BLaER1 treated with 17β-estradiol and CSF1 and Interleukin-3, amounts not matched to agents 10 nM and 100 nM (cell line): ENCODE results near the gene CTIF.

Experiments used
- H3K27ac ChIP-seq, 11 experiments: shearing (Covaris generic); formaldehyde crosslinking; 2 replicates each; pipeline ENCODE4 v1.8.1; 2022
- H3K27me3 ChIP-seq, 11 experiments: shearing (Covaris generic); formaldehyde crosslinking; 2 replicates each; pipeline ENCODE4 v1.8.1; 2022
- H3K36me3 ChIP-seq, 11 experiments: shearing (Covaris generic); formaldehyde crosslinking; 2 replicates each; pipeline ENCODE4 v1.8.1; 2022
- H3K4me1 ChIP-seq, 10 experiments: shearing (Covaris generic); formaldehyde crosslinking; 2 replicates each; pipeline ENCODE4 v1.8.1; 2022
- H3K4me2 ChIP-seq, 11 experiments: shearing (Covaris generic); formaldehyde crosslinking; 2 replicates each; pipeline ENCODE4 v1.8.1; 2022
- H3K4me3 ChIP-seq, 10 experiments: shearing (Covaris generic); formaldehyde crosslinking; 2 replicates each; pipeline ENCODE4 v1.8.1; 2022
- H3K9ac ChIP-seq, 11 experiments: shearing (Covaris generic); formaldehyde crosslinking; 2 replicates each; pipeline ENCODE4 v1.8.1; 2022
- H3K9me3 ChIP-seq, 11 experiments: shearing (Covaris generic); formaldehyde crosslinking; replicated peaks in 1 of 11; 2 replicates each; pipeline ENCODE4 v1.8.1; 2022
- H4K20me1 ChIP-seq, 11 experiments: shearing (Covaris generic); formaldehyde crosslinking; 2 replicates each; pipeline ENCODE4 v1.8.1; 2022
- Cebpa-rat ChIP-seq, 11 experiments: shearing (Covaris generic); IDR thresholded peaks; 2 replicates each; pipeline ENCODE4 v1.8.1; 2022

CTIF gene

DNA sequence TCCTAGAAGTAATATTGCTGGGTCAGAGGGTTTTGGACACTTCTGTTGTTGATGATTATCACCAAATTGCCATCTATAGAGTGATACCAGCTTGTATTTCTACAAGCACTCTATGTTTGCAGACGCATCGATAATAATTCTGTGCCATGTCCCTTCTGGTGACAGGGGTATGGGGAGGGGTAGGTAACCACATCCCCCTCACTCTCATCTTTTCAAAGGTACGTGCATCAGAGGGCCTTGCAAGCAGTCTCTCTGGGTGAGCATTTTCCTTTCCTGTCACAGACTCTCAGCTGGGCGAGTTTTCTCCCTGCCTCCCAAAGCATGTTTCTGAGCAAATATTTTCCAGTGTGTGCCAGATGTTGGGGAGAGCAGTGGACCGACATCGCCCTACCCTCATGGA lies 314.0 kb downstream of the CTIF start:
- H3K27me3 ChIP-seq, result no peaks in the 10 kb centered on the region
- H3K27ac ChIP-seq, result no peak overlapping the region
- peak overlapping the region; percentile 16 to 97 (median 94); a peak in 21 of 22 replicates for H3K4me2 ChIP-seq
- H3K9me3 ChIP-seq, result no peaks in the 10 kb centered on the region
- peaks cover 53 to 78% (median 58%) of the 10 kb centered on the region in 10 experiments for H3K4me1 ChIP-seq
- H4K20me1 ChIP-seq, result no peaks in the 10 kb centered on the region; a peak in 1 of 22 replicates
- H3K36me3 ChIP-seq, result peaks cover 0 to 16% (median 0%) of the 10 kb centered on the region in 11 experiments; a peak in 6 of 22 replicates
- H3K9ac ChIP-seq, result no peak overlapping the region; a peak in 1 of 22 replicates
- no peak for TF ChIP-seq Cebpa-rat (IDR thresholded peaks at IDR 0.05)
- no peak overlapping the region for H3K4me3 ChIP-seq

DNA sequence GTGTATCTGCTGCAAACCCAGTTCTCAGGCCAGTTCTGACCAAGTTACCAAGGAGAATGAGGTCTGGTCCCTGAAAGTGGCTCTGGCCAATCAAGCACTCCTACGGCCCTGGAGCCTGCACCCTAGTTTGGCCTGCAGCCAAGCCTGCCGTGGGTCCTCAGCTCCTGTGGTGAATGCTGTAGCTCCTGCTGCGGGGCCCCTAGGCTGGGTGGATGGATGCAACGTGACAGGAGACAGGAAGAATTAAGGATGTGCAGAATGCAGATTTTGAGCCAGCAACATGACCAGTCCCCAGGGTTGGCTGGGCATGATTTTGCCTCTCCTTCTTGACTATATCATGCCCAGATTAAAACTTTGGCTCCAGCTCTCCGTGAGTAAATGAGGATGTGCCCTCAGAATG lies 314.8 kb downstream of the CTIF start:
- no peak overlapping the region for H3K4me3 ChIP-seq
- peaks cover 45 to 76% (median 54%) of the 10 kb centered on the region in 10 experiments for H3K4me1 ChIP-seq
- no peak overlapping the region for H3K27ac ChIP-seq
- H4K20me1 ChIP-seq, result no peaks in the 10 kb centered on the region; a peak in 1 of 22 replicates
- H3K9ac ChIP-seq, result no peak overlapping the region
- peak overlapping the region in 8 of 11 experiments; percentile 88 to 97 (median 94); a peak in 10 of 22 replicates for H3K4me2 ChIP-seq
- no peaks in the 10 kb centered on the region for H3K27me3 ChIP-seq
- no peaks in the 10 kb centered on the region for H3K9me3 ChIP-seq
- no peak for TF ChIP-seq Cebpa-rat (IDR thresholded peaks at IDR 0.05)
- peaks cover 0 to 20% (median 0%) of the 10 kb centered on the region in 11 experiments; a peak in 6 of 22 replicates for H3K36me3 ChIP-seq

DNA sequence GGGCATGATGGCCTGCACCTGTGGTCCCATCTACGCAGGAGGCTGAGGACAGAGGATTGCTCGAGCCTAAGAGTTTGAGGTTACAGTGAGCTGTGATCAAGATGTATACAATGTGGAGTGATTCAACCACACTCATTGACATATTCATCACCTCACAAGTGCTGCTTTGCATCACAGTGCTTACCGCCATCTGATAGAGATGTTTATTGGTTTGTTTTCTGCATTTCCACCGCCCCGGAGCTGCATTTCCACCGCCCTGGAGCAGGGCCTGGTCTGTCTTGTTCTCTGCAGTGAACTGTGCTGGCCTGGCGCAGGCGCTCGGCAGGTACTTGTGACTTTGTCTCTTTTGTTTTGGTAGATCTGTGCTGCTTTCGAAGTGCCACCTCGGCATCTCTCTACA lies 315.9 kb downstream of the CTIF start:
- no peak overlapping the region for H3K27ac ChIP-seq
- H3K27me3 ChIP-seq, result no peaks in the 10 kb centered on the region
- no peak overlapping the region for H3K4me3 ChIP-seq
- no peaks in the 10 kb centered on the region for H3K9me3 ChIP-seq
- H3K9ac ChIP-seq, result no peak overlapping the region
- H3K36me3 ChIP-seq, result peaks cover 0 to 28% (median 4%) of the 10 kb centered on the region in 11 experiments; a peak in 6 of 22 replicates
- H3K4me1 ChIP-seq, result peaks cover 39 to 75% (median 48%) of the 10 kb centered on the region in 10 experiments
- peak overlapping the region in 1 of 11 experiments; percentile 67; a peak in 2 of 22 replicates for H3K4me2 ChIP-seq
- no peak for TF ChIP-seq Cebpa-rat (IDR thresholded peaks at IDR 0.05)
- no peaks in the 10 kb centered on the region; a peak in 1 of 22 replicates for H4K20me1 ChIP-seq

DNA sequence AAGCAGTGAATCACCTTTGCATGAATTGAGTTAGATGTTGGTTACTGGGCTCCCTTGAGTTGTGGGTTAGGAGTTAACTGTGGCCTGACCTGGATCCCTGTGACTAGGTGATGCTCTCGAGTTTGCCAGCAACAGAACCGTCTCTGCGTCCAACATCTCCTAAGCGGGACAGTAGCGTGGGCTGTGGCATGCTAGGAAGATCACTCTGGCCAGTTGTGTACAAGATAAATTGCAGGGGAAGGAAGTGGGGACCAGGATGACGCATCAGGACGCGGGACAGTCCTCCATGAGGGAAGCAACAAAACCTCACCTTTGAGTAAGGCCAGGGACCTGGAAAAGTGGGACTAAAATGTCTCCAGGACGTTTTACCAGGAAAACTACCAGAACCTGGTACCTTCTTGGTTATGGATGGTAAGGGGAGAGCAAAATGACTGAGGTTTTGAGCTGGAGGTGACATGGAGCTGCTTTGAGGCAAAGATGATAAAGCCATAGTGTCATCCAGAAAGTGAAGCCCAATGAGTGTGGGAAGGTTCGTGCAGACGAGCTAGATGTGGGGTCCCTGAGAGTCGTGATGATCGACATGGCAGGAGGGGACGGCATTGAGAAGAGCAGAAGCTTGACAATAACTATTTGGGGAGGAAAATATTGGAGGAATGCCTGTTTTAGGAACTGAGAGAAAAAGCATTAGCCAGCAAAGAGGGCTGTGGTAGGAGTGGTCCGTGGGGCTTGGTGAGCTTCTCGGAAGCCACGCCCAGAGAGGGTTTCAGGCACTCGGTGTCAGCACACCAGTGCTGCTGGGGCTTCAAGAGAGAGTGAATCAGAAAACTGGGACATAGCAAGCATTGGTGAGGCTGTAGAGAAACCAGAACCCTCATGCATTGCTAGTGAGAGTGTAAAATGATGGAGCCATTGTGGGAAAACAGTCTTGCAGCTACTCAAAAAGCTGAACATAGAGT lies 316.9 kb downstream of the CTIF start:
- H3K36me3 ChIP-seq, result peaks cover 0 to 36% (median 4%) of the 10 kb centered on the region in 11 experiments; a peak in 6 of 22 replicates
- H3K27ac ChIP-seq, result no peak overlapping the region
- no peak overlapping the region for H3K4me3 ChIP-seq
- no peaks in the 10 kb centered on the region; a peak in 1 of 22 replicates for H4K20me1 ChIP-seq
- H3K4me1 ChIP-seq, result peaks cover 39 to 75% (median 46%) of the 10 kb centered on the region in 10 experiments
- H3K27me3 ChIP-seq, result no peaks in the 10 kb centered on the region
- H3K9me3 ChIP-seq, result no peaks in the 10 kb centered on the region
- H3K4me2 ChIP-seq, result peak overlapping the region in 5 of 11 experiments; percentile 15 to 75 (median 63); a peak in 10 of 22 replicates
- no peak for TF ChIP-seq Cebpa-rat (IDR thresholded peaks at IDR 0.05)
- no peak overlapping the region for H3K9ac ChIP-seq

DNA sequence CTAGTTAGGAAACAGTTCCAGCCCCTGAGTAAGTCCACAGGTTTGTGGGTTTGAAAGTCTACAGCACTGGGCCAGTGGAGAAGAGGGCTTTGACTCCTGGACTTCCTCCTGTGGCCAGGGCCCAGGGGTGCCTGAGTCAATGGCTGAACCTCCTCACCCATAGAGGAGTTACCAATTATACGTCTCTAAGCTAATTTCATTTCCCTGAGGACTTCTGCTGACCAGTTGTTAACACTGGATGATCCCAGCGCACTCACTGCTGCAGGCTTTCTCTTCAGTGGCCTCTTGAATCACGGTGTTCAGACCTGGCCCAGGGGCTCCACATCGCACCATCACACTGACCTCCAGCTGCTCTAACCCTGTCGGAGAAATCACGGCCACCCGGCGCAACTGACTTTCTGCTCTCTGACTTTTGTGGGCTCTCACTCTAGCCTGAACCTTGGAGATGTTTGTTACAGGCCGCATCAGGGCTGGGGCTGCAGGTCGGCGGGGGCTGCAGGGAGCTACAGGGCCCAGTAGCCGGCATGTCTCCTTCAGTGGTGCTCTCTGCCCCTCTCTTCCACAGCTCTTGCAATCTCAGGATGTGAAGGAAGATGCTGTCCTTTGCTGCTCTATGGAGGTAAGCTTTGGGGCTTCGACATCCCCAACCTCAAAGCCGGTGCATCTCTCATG lies 318.3 kb downstream of the CTIF start:
- Histone ChIP-seq H3K9ac (no peak overlapping the region), H3K27ac (no peak overlapping the region), H3K4me1 (peaks cover 34 to 69% (median 40%) of the 10 kb centered on the region in 10 experiments), H3K27me3 (no peaks in the 10 kb centered on the region), H4K20me1 (no peaks in the 10 kb centered on the region; a peak in 1 of 22 replicates), H3K9me3 (no peaks in the 10 kb centered on the region), H3K36me3 (peaks cover 0 to 36% (median 4%) of the 10 kb centered on the region in 11 experiments; a peak in 6 of 22 replicates), H3K4me3 (no peak overlapping the region), H3K4me2 (peak overlapping the region in 3 of 11 experiments; percentile 63 to 75 (median 67); a peak in 5 of 22 replicates)
- TF ChIP-seq Cebpa-rat (IDR thresholded peaks at IDR 0.05), result no peak

DNA sequence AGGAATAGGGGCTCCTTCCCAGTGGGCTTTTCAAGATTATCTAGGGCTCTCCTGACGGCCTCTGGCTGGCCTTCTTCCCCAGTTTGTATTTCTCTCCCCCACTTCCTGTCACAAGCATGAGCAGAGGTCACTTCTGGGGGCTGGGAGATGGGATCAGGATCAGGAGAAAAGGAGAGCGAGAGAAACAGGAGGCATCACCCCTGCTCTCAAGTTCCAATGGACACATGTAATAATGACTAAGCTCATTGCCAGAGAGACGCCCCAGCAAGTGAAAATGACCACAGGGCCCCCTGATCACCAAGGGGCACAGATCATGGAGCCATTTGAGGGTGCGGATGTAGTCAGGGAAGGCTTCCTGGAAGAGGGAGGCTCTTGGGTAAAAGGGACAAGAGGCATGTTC lies 319.8 kb downstream of the CTIF start:
- peaks cover 19 to 61% (median 26%) of the 10 kb centered on the region in 10 experiments for H3K4me1 ChIP-seq
- peaks cover 0 to 42% (median 4%) of the 10 kb centered on the region in 11 experiments; a peak in 7 of 22 replicates for H3K36me3 ChIP-seq
- TF ChIP-seq Cebpa-rat (IDR thresholded peaks at IDR 0.05), result no peak
- H3K4me3 ChIP-seq, result no peak overlapping the region
- H3K4me2 ChIP-seq, result no peak overlapping the region
- no peak overlapping the region for H3K9ac ChIP-seq
- H3K9me3 ChIP-seq, result no peaks in the 10 kb centered on the region
- no peak overlapping the region for H3K27ac ChIP-seq
- H3K27me3 ChIP-seq, result no peaks in the 10 kb centered on the region
- no peaks in the 10 kb centered on the region; a peak in 1 of 22 replicates for H4K20me1 ChIP-seq

DNA sequence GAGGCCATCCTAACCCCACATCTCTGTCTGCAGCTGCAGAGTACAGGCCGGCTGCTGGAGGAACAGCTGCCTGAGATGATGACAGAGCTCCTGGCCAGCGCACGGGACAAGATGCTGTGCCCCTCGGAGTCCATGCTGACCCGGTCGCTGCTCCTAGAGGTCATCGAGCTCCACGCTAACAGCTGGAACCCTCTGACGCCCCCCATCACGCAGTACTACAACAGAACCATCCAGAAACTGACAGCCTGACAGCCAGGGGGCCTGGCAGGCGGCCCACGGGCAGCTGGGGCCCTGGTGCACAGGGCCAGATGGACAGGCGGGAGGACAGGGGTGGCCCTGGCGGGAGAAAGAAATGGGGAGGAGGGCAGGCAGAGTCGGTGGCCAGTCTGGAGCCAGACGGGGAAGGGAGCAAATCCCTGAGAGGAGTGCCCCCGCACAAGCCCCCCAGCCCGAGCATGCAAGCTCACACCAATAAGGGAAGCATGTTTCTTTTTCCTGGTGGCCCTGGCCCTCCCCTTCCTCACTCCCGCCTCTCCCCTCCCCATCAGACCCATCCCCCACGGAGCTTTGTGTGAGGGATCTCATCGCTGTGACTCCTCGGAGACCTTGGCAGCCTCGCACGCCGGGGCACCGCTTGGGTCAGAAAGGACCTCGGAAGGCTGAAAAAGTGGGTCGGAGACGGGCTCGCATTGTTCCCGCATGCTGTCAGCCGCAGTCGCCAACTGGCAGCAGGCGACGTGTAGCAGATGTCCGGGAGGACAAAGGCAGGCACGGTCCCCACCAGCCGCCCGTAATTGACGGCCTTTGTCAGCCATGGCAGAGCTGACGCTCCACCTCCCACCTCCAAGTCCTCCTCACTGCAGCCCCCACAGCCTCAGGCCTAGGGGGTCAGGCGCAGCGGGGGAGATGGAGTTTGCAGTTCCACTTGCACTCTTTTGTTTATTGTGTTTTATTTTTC lies 320.8 kb downstream of the CTIF start:
- peak overlapping the region in 8 of 11 experiments; percentile 41 to 76 (median 56); a peak in 15 of 22 replicates for H3K4me2 ChIP-seq
- H3K27me3 ChIP-seq, result no peaks in the 10 kb centered on the region
- no peaks in the 10 kb centered on the region for H4K20me1 ChIP-seq
- no peak overlapping the region for H3K4me3 ChIP-seq
- peaks cover 19 to 61% (median 26%) of the 10 kb centered on the region in 10 experiments for H3K4me1 ChIP-seq
- peaks cover 0 to 35% (median 4%) of the 10 kb centered on the region in 11 experiments; a peak in 7 of 22 replicates for H3K36me3 ChIP-seq
- H3K27ac ChIP-seq, result no peak overlapping the region; a peak in 1 of 22 replicates
- TF ChIP-seq Cebpa-rat (IDR thresholded peaks at IDR 0.05), result no peak
- 0 out of 22 replicates have a peak, but pooled peaks cover 0 to under 1% (median 0%) of the 10 kb centered on the region in 11 experiments for H3K9me3 ChIP-seq
- no peak overlapping the region; a peak in 1 of 22 replicates for H3K9ac ChIP-seq
